ENCODE results near the gene DPPA2. TPM values are rescaled to one million over a fixed set of nuclear protein-coding genes. Genes with fewer than 3 reads are reported as not detected.
"Not testable (repeated sequence)": the region's sequence is repeated elsewhere in the genome, so short reads cannot be mapped to it uniquely, and the experiment has no call there.

Gene DPPA2
- total RNA-seq: not detected

- DNase-seq: no peak
- Histone ChIP-seq H3K9me3 (no peaks in the 10 kb centered on the region), H3K4me3 (no peak within 1 kb of the TSS), H3K4me1 (no peaks in the 10 kb centered on the region), H3K36me3 (no peaks in the 10 kb centered on the region), H3K9ac (ENCODE audit: low read depth in 2 of 2, low read length in 2 of 2) (no peak within 1 kb of the TSS), H3K27me3 (no peaks in the 10 kb centered on the region), H3K27ac (no peak within 1 kb of the TSS)
- TF ChIP-seq CTCF (IDR thresholded peaks at IDR 0.05): no peak
- intact Hi-C loops (cut with DNase I): no loop called here
Observed at GRCh38 chr3:109316162-109316730, at the start of gene DPPA2. DPPA2 (minus strand) TSS chr3:109316517; CDS start chr3:109314542, 1,975 bp downstream.

- Histone ChIP-seq H3K27me3 (no peaks in the 10 kb centered on the region), H3K9ac (ENCODE audit: low read depth in 2 of 2, low read length in 2 of 2) (no peak overlapping the region), H3K4me3 (no peak overlapping the region), H3K4me1 (no peaks in the 10 kb centered on the region), H3K36me3 (no peaks in the 10 kb centered on the region), H3K27ac (no peak overlapping the region), H3K9me3 (no peaks in the 10 kb centered on the region)
- no peak for TF ChIP-seq CTCF (IDR thresholded peaks at IDR 0.05)
- intact Hi-C loops (cut with DNase I): no loop called here
- DNase-seq: no peak
Observed at GRCh38 chr3:109364088-109364487, 47.8 kb upstream of the DPPA2 start.

GRCh38 chr3:109363634-109364033 is 47.3 kb upstream of the DPPA2 start:
- TF ChIP-seq CTCF (IDR thresholded peaks at IDR 0.05): no peak
- Histone ChIP-seq H3K36me3 (no peaks in the 10 kb centered on the region), H3K27me3 (no peaks in the 10 kb centered on the region), H3K4me1 (no peaks in the 10 kb centered on the region), H3K9me3 (no peaks in the 10 kb centered on the region), H3K27ac (no peak overlapping the region), H3K9ac (ENCODE audit: low read depth in 2 of 2, low read length in 2 of 2) (no peak overlapping the region), H3K4me3 (no peak overlapping the region)
- no peak for DNase-seq
- intact Hi-C loops (cut with DNase I): no loop called here

- Histone ChIP-seq H3K36me3 (no peaks in the 10 kb centered on the region), H3K9ac (ENCODE audit: low read depth in 2 of 2, low read length in 2 of 2) (no peak overlapping the region), H3K9me3 (no peaks in the 10 kb centered on the region), H3K27me3 (no peaks in the 10 kb centered on the region), H3K4me3 (no peak overlapping the region), H3K4me1 (no peaks in the 10 kb centered on the region), H3K27ac (no peak overlapping the region)
- no peak for TF ChIP-seq CTCF (IDR thresholded peaks at IDR 0.05)
- intact Hi-C loops (cut with DNase I): no loop called here
- DNase-seq: no peak
Observed at GRCh38 chr3:109362823-109363222, 46.5 kb upstream of the DPPA2 start.

- H3K4me1 ChIP-seq; H3K27ac ChIP-seq; DNase-seq; intact Hi-C loops (cut with DNase I); H3K9me3 ChIP-seq; H3K4me3 ChIP-seq; H3K9ac ChIP-seq (ENCODE audit: low read depth in 2 of 2, low read length in 2 of 2); H3K36me3 ChIP-seq; H3K27me3 ChIP-seq: not testable (repeated sequence)
Observed at GRCh38 chr3:109358809-109359208, 42.5 kb upstream of the DPPA2 start.

- no peak for DNase-seq
- Histone ChIP-seq H3K36me3 (no peaks in the 10 kb centered on the region), H3K4me1 (no peaks in the 10 kb centered on the region), H3K9ac (ENCODE audit: low read depth in 2 of 2, low read length in 2 of 2) (no peak overlapping the region), H3K9me3 (no peaks in the 10 kb centered on the region), H3K4me3 (no peak overlapping the region), H3K27ac (no peak overlapping the region), H3K27me3 (no peaks in the 10 kb centered on the region)
- intact Hi-C loops (cut with DNase I): no loop called here
- TF ChIP-seq CTCF (IDR thresholded peaks at IDR 0.05): no peak
Observed at GRCh38 chr3:109356442-109357155, 40.3 kb upstream of the DPPA2 start.

Measured in colonic mucosa (tissue), 4 donors.